Calu3 (cell line): Measurements from ENCODE around the gene ARHGEF3. TPM values are rescaled to one million over a fixed set of nuclear protein-coding genes. Genes with fewer than 3 reads are reported as not detected.

Experiments used
- BruUV-seq: library from RNA; stranded (reverse); fragments of 400-500 nt; replicated peaks from 2 replicates; lab custom pipeline; 2021; lab: Mats Ljungman, UMichigan
- CTCF ChIA-PET: fragments of 300-600 bp; sonication (Branson Sonifier 250); formaldehyde crosslinking; loops from one replicate; lab custom pipeline; 2022; ENCODE audit warnings: antibody characterized with exemption; lab: Charles Lee
- DNase-seq: peaks from one replicate; pipeline ENCODE4 v3.0.0; 2022
- H3K27ac Mint-ChIP-seq: one replicate; pipeline ENCODE4 v1.8.0; 2022; ENCODE audit warnings: mixed read lengths; ENCODE audit not compliant: unreplicated experiment
- H3K27me3 Mint-ChIP-seq: one replicate; pipeline ENCODE4 v1.8.0; 2022; ENCODE audit warnings: mixed read lengths; ENCODE audit not compliant: unreplicated experiment
- H3K36me3 Mint-ChIP-seq: one replicate; pipeline ENCODE4 v1.8.0; 2022; ENCODE audit warnings: mild to moderate bottlenecking, moderate library complexity, mixed read lengths; ENCODE audit not compliant: insufficient read depth, unreplicated experiment
- H3K4me1 Mint-ChIP-seq: one replicate; pipeline ENCODE4 v1.8.0; 2022; ENCODE audit warnings: mild to moderate bottlenecking, low read depth, mixed read lengths; ENCODE audit not compliant: unreplicated experiment
- H3K4me3 Mint-ChIP-seq: one replicate; pipeline ENCODE4 v1.8.0; 2022; ENCODE audit warnings: mild to moderate bottlenecking, low read depth, moderate library complexity, mixed read lengths; ENCODE audit not compliant: unreplicated experiment
- H3K9me3 Mint-ChIP-seq: one replicate; pipeline ENCODE4 v1.8.0; 2022; ENCODE audit warnings: low read depth, mixed read lengths; ENCODE audit not compliant: unreplicated experiment
- CTCF ChIP-seq: fragments of 200-600 bp; IDR thresholded peaks from one replicate; pipeline ENCODE4 v1.8.0; 2022; ENCODE audit warnings: antibody characterized with exemption; ENCODE audit not compliant: unreplicated experiment
- intact Hi-C: fragments of 100-400 bp; cut with micrococcal nuclease; formaldehyde crosslinking; loops from one replicate; pipeline ENCODE4 v1.10.0; 2022; ENCODE audit not compliant: unreplicated experiment
- total RNA-seq: library from RNA; stranded (reverse); gene quantifications from 2 replicates; pipeline ENCODE4 v1.2.3, GENCODE V29; 2022

The ARHGEF3 gene
- total RNA-seq, 1 experiment from 2014 or later: 21.8 TPM

- no TSS peak for BruUV-seq
- Mint-ChIP-seq H3K27ac (no peak overlapping the region), H3K27me3 (no peaks in the 10 kb centered on the region), H3K36me3 (peaks cover 5% of the 10 kb centered on the region), H3K9me3 (no peaks in the 10 kb centered on the region), H3K4me3 (no peak overlapping the region), H3K4me1 (no peaks in the 10 kb centered on the region)
- no peak for DNase-seq
- intact Hi-C loops: no loop called here
- CTCF ChIA-PET: no interaction called here
- no peak for TF ChIP-seq CTCF
These were observed 113.6 kb downstream of the ARHGEF3 start for GRCh38 chr3:56688191-56688590.

GRCh38 chr3:56684029-56684428 is 117.7 kb downstream of the ARHGEF3 start:
- CTCF ChIA-PET: no interaction called here
- no peak for TF ChIP-seq CTCF
- no peak overlapping the region for H3K4me3 Mint-ChIP-seq
- intact Hi-C loops: no loop called here
- H3K4me1 Mint-ChIP-seq: no peaks in the 10 kb centered on the region
- peak overlapping the region; percentile 50 for H3K27ac Mint-ChIP-seq
- H3K27me3 Mint-ChIP-seq: no peaks in the 10 kb centered on the region
- no peaks in the 10 kb centered on the region for H3K9me3 Mint-ChIP-seq
- peaks cover 31% of the 10 kb centered on the region for H3K36me3 Mint-ChIP-seq
- no peak for DNase-seq
- BruUV-seq: no TSS peak

GRCh38 chr3:56683122-56683817 is 118.5 kb downstream of the ARHGEF3 start, which contains the start of gene TASOR:
Gene TASOR, minus strand, starts transcription at chr3:56683265. Its CDS starts 259 bp downstream, at chr3:56683006.
- CTCF ChIA-PET: interaction anchor here (1.1 kb wide), 2 partner anchors 57 to 306 kb away, joined by 3 read pairs; no protein-coding TSS in a partner anchor
- no peaks in the 10 kb centered on the region for H3K9me3 Mint-ChIP-seq
- DNase-seq: peak; percentile 90
- peaks cover 39% of the 10 kb centered on the region for H3K36me3 Mint-ChIP-seq
- BruUV-seq: no TSS peak
- no peak for TF ChIP-seq CTCF
- no peaks in the 10 kb centered on the region for H3K27me3 Mint-ChIP-seq
- H3K4me1 Mint-ChIP-seq: no peaks in the 10 kb centered on the region
- intact Hi-C loops: no loop called here
- H3K4me3 Mint-ChIP-seq: peak within 1 kb of the TSS; percentile 88
- H3K27ac Mint-ChIP-seq: peak within 1 kb of the TSS; percentile 74

- intact Hi-C loops: no loop called here
- H3K27me3 Mint-ChIP-seq: no peaks in the 10 kb centered on the region
- no peaks in the 10 kb centered on the region for H3K9me3 Mint-ChIP-seq
- peak; percentile 72 for DNase-seq
- no peaks in the 10 kb centered on the region for H3K4me1 Mint-ChIP-seq
- peaks cover 46% of the 10 kb centered on the region for H3K36me3 Mint-ChIP-seq
- H3K27ac Mint-ChIP-seq: peak overlapping the region; percentile 74
- BruUV-seq: TSS peak; percentile 68
- TF ChIP-seq CTCF: no peak
- CTCF ChIA-PET: interaction anchor here (0.9 to 1.1 kb wide), 3 partner anchors 57 to 306 kb away, joined by 3 to 4 read pairs (median 3); partner anchors contain the start of gene ARHGEF3
- H3K4me3 Mint-ChIP-seq: peak overlapping the region; percentile 88
These were observed 119.2 kb downstream of the ARHGEF3 start for GRCh38 chr3:56682462-56683121.
